AG04450 (cell line): Measurements from ENCODE around the gene SIAH3. TPM values are rescaled to one million over a fixed set of nuclear protein-coding genes. Genes with fewer than 3 reads are reported as not detected.

ENCODE experiments used
- CTCF ChIA-PET: fragments of 300-600, 350-600 bp; formaldehyde crosslinking; extraction: SDS; loops from one replicate; lab custom pipeline; 2022; ENCODE audit warnings: antibody characterized with exemption, inconsistent platforms; lab: Charles Lee
- POLR2A ChIA-PET: fragments of 350-600 bp; formaldehyde crosslinking; extraction: SDS; loops from one replicate; lab custom pipeline; 2021; ENCODE audit warnings: antibody characterized with exemption, inconsistent platforms; lab: Yijun Ruan, JAX
- DNase-seq: peaks from one replicate; pipeline ENCODE4 v3.0.0-alpha.2; 2011; ENCODE audit warnings: low read depth, low spot score
- H3K27ac ChIP-seq: one replicate; pipeline ENCODE4 v1.5.1; 2012; ENCODE audit warnings: low read depth, low read length, control low read depth
- H3K27me3 ChIP-seq: one replicate; pipeline ENCODE4 v1.6.0; 2012; ENCODE audit warnings: low read length; ENCODE audit not compliant: control insufficient read depth, insufficient read depth
- H3K4me3 ChIP-seq: 2 replicates; pipeline ENCODE4 v1.5.1; 2011; ENCODE audit warnings: mild to moderate bottlenecking, low read depth, low read length, control low read depth
- H3K9me3 ChIP-seq: 2 replicates; pipeline ENCODE4 v1.5.1; 2012; ENCODE audit warnings: low read length; ENCODE audit not compliant: control insufficient read depth, insufficient read depth
- polyA plus RNA-seq: library from polyadenylated mRNA; depleted of rRNA; stranded (reverse); fragments of >200 nt; gene quantifications from 2 replicates; pipeline ENCODE4 v1.2.3, GENCODE V29; 2011
- TF ChIP-seq, protein P1 (sequence below): IDR thresholded peaks from 2 replicates; pipeline ENCODE4 v1.5.1; 2011; ENCODE audit warnings: low read depth, low read length, control low read depth, inconsistent platforms

SIAH3 gene
- polyA plus RNA-seq, 1 experiment, result not detected

DNA sequence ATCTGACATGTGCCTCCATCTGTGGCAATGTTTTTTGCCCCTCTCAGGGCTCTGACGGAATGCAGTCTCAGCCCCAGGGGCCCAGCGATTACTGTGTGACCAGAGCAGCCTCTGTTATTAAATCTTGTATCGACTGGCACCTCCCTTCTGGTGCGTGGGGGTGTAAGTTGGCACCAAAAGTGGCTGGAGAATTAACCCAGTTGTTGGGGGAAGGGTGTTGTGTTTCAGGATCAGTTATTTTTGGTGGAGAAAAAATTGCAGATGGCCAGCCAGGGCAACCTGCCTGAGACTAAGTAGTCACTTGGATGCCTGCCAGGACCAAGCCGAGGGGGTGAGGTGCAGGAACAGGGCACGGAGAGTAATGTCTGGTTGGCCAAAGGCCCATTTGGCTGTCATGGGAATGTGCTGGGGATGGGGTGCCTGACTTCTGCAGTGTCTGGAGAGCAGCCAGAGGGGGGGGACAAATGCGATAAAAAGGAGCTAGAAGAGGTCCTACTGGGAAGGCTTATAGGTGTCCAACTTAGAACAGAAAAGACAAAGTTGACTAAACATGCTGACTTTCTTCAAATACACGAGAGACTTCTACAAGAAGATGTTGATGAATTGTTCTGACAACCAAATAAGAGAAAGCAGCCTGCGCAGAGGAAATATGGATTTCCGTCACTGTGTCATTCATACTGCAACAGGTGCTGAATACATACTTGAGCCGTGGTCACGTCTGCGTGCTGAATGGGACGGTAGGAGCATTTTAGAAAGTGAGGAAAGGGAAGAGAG lies 69.8 kb downstream of the SIAH3 start:
- Histone ChIP-seq H3K4me3 (no peak overlapping the region), H3K27ac (no peak overlapping the region), H3K9me3 (no peaks in the 10 kb centered on the region; the same call in 1 of the 2 replicates), H3K27me3 (peaks cover 8% of the 10 kb centered on the region)
- DNase-seq, result no peak
- TF ChIP-seq, protein P1, sequence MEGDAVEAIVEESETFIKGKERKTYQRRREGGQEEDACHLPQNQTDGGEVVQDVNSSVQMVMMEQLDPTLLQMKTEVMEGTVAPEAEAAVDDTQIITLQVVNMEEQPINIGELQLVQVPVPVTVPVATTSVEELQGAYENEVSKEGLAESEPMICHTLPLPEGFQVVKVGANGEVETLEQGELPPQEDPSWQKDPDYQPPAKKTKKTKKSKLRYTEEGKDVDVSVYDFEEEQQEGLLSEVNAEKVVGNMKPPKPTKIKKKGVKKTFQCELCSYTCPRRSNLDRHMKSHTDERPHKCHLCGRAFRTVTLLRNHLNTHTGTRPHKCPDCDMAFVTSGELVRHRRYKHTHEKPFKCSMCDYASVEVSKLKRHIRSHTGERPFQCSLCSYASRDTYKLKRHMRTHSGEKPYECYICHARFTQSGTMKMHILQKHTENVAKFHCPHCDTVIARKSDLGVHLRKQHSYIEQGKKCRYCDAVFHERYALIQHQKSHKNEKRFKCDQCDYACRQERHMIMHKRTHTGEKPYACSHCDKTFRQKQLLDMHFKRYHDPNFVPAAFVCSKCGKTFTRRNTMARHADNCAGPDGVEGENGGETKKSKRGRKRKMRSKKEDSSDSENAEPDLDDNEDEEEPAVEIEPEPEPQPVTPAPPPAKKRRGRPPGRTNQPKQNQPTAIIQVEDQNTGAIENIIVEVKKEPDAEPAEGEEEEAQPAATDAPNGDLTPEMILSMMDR, result no peak
- ChIA-PET POLR2A (no interaction called here), CTCF (no interaction called here)

DNA sequence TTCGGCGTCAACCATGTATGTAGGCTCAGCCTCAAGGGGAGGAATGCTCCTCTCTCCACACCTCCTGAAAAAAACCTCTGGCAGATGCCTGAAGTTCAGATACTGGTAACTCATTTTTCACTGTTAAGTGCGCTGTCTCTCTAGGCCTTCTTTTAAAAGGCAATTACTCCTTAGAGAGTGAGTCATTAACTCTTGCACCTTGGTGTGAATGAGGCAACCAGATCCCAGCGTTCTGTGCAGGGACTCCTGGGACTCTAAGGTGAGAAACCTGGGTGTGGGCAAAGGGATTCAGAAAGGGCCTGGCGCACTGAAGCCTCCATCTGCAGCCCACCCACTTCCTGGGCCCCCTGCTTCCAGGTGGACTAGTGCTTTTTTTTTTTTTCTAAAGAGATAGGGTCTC lies 71.7 kb downstream of the SIAH3 start:
- Histone ChIP-seq H3K9me3 (no peaks in the 10 kb centered on the region; the same call in 1 of the 2 replicates), H3K27ac (no peak overlapping the region), H3K27me3 (peaks cover 9% of the 10 kb centered on the region), H3K4me3 (no peak overlapping the region)
- ChIA-PET POLR2A (no interaction called here), CTCF (no interaction called here)
- TF ChIP-seq, protein P1, result no peak
- no peak for DNase-seq

DNA sequence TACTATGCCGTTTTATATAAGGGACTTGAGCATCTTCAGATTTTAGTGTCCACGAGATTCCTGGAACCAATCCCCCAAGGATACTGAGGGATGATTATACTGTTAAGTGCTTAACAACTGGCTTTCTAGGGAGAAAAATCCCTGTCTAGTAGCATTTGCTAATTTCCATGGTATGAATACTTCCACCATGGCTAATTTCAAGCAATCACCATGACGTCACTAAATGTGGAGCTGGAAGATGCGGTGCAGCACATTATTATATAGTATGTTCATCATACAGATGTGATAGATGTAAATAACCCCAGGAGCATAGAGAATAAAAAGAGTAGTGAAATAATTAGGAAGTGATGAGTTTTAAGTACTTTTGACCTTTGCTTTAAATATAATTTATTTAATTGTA lies 72.7 kb downstream of the SIAH3 start:
- ChIA-PET POLR2A (no interaction called here), CTCF (no interaction called here)
- Histone ChIP-seq H3K27me3 (peaks cover 9% of the 10 kb centered on the region), H3K9me3 (no peaks in the 10 kb centered on the region; the same call in 1 of the 2 replicates), H3K4me3 (no peak overlapping the region), H3K27ac (no peak overlapping the region)
- DNase-seq, result no peak
- TF ChIP-seq, protein P1, result no peak

DNA sequence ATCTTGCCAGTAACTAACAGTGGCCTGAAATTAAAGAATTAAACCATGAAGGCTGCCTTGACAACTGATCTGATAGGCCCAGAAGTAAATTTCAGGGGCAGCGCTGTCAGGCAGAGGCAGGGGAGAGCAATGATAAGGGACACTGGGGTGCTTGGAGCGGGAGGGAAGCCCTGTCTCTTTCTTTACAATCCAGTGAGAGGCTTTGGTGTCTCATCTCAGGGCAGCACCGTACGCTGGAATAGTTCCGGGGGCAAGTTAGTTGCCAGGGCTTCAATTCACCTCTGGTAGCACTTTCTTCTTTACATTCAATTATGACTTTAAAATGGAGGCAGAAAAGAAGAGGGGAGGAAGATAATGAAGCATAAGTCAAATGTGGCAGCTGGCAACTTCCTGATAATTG lies 74.8 kb downstream of the SIAH3 start:
- no peak overlapping the region for H3K27ac ChIP-seq
- H3K9me3 ChIP-seq, result no peaks in the 10 kb centered on the region
- ChIA-PET CTCF (no interaction called here), POLR2A (no interaction called here)
- H3K27me3 ChIP-seq, result peaks cover 9% of the 10 kb centered on the region
- no peak overlapping the region for H3K4me3 ChIP-seq
- DNase-seq, result no peak
- TF ChIP-seq, protein P1, result no peak

DNA sequence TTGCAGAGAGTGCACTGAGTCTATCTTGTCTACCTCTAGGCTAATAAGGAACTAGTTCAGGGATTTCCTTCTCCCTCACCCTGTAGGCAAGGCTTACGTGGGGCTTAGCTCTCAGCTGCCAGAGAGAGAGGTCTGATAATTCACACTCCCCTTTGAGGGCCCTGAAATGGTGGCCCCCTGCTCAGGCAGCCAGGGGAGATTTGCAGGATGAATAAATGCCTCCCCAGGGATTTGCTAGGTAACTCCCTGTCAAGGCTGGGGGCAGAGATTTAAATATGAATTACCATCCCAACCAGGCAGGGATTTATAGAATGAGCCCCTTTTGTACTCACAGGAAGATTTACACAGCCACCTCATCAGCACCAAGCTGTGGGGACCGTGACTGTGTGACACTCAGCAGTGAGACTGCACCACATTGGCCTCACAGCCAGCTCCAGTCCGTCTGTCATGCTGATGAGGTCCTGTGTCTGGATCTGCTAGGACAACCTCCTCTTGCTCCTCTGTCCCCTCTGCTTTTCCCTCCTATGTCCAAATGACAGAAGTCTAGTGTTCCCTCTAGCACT lies 76.1 kb downstream of the SIAH3 start:
- ChIA-PET POLR2A (no interaction called here), CTCF (no interaction called here)
- Histone ChIP-seq H3K27me3 (peaks cover 15% of the 10 kb centered on the region), H3K27ac (no peak overlapping the region), H3K9me3 (no peaks in the 10 kb centered on the region), H3K4me3 (no peak overlapping the region)
- no peak for DNase-seq
- TF ChIP-seq, protein P1, result no peak
